Endometrium (tissue), 2 donors: ENCODE measurements around the gene ATP8B4.

Source experiments
- FAIRE-seq: peaks from 2 replicates; lab custom pipeline; 2012; peaks lifted over from hg19 to GRCh38; lab: Jason Lieb, UNC
- donor health status: control.
- donor health status: control.

Gene ATP8B4

DNA sequence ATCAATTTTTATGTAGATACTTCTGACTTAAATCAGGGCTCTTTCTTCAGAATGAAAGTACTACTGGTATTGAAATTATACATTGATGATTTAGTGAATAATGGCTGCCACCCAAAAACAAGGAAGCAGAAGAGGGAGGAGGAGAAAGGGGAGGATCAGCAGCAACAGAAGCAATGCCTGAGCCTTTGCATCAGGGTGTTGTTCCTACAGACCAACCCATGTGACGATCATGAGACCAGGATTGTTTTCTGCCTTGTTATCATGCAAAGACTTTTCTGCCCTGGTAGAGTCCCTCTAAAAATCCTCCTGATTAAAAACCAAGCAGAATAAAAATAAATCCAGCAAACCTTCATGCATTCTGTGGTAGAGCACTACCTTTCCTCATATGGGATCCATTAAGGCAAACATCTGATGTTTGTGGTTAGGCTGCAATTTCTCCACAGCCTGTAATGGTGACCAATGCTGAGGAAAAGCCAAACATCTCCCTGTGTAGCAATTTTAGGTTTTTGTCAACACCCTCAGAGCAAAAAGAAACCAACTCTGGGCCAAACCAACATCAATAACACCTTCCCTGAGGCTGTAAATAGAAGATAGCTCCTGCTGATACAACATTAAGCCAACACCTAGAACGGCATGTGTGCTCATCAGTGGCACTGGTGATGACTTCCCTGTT is 191.7 kb downstream of the ATP8B4 start:
- no peak for FAIRE-seq

DNA sequence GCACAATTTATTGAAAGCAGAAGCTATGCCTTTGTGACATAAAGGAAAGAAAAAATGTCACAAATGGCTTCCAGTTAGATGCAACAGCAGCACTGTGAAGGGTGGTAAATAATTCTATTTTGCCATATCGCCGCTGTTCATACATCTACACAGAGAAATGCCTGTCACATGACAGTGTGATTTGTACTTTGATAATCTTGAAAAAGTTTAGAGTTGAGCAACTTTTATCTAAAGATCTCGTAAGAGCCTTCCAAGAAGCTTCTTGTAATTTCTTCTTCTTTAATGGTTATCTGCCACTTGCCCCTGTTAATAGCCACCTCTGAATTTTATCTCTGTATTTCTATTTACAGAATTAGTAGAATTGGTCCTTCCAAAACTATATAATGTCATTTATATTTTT is 192.3 kb downstream of the ATP8B4 start:
- FAIRE-seq = no peak

DNA sequence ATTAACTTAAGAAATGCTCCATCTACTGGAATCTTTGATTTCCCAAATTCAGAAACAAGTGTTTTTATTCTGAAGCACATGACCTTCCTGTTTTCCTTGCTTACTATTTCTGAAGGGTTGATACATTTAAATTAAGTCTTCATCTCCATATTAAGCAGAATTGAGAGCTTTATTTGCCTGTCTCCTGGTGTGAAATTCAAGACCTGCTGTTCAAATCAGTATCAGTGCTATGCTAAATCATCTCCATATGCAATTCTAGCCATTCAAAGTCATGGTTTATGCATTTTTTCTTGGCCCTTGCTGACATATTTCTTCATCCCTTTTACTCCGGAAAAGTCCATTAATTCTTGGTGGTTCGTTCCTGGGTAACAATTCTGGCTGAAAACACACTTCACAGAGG is 195.4 kb downstream of the ATP8B4 start:
- no peak for FAIRE-seq

DNA sequence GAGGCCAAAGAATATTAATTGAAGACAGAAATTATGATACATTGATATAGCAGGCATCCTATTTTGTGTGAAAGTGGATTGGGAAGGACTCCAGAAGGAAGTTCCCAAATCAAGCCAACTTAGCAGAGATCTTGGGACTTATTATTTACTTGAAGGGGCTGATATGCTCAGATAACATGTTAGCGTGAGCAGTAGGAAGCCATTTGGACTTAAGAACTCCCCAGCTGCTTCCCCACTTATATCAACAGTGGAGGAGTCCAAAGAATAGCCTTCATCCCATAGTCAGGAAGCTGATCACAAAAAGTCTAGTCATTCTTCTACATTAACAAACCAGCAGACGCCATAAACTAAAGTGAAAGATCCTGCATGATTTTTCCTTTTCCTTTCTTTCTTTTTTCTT is 200.0 kb downstream of the ATP8B4 start:
- FAIRE-seq = no peak

DNA sequence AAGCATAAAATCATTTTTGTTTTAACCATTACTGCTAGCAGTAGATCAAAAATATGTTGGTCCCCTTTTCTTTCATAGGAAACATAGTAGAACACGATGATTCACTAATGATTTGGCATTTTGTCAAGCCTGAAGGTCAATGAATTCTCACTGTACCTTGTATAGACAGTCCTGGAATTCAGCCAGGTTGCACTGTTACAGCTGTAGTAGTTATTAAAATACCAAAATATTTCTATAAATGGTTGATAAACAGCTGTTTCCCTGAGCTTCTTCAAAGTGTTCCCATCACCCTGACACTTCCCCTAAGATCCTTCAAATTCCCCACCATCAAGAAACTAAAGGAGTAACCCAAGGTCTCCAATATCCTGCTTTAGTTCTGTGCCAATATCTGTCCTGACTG is 200.9 kb downstream of the ATP8B4 start:
- FAIRE-seq = no peak

DNA sequence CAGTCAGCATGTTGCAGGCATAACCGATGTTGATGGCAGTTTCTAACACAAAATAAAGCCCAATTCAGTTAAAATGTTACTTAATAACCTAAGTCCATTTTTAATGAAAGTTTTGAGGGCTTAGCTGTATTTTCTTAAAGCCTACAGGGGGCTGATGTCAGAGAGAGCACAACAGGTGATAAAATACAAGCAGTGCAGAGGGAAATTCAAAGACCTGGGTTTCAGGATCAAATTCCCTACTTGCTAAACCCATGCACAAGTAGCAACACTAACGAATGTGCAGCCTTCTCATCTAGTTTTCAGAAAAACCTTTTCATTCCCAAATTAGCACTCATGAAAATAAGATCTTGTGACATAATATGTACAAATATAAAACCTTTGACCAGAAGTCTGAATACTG is 202.0 kb downstream of the ATP8B4 start:
- no peak for FAIRE-seq

DNA sequence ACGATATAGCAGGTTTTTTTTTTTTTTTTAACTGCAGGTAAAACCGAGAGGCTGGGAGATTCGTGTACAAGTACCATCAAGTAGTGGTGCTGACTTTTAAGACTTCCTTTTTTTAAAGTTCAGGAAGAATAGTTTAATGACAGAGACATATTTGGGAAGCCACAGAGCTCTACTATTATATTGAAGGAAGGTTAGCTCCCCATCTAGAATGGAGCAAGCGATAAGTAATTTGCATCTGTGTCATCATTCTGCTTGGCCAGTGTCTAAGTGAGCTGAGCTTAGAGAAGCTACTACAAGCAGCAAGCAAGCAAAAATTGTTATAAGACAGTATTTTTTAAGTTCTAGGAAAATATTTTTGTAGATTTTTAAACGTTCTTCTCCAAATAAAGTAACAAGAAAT is 203.2 kb downstream of the ATP8B4 start:
- FAIRE-seq = no peak

DNA sequence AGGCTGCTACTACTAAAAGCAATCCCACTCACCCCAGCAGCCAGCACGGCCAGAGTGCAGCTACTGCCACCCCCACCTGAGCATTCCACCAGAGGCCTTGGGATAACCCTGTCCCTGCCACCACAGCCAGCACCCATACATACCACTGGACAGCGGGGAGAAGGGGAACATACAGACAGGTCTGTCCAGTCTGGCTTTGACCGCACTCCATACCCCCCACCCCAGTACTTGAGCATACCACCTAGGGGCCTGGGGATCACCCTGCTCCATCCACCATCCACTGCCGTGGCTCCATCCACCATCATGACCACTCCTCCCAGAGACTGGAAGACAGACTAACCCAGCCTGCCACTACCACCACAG is 210.1 kb downstream of the ATP8B4 start:
- FAIRE-seq = no peak

DNA sequence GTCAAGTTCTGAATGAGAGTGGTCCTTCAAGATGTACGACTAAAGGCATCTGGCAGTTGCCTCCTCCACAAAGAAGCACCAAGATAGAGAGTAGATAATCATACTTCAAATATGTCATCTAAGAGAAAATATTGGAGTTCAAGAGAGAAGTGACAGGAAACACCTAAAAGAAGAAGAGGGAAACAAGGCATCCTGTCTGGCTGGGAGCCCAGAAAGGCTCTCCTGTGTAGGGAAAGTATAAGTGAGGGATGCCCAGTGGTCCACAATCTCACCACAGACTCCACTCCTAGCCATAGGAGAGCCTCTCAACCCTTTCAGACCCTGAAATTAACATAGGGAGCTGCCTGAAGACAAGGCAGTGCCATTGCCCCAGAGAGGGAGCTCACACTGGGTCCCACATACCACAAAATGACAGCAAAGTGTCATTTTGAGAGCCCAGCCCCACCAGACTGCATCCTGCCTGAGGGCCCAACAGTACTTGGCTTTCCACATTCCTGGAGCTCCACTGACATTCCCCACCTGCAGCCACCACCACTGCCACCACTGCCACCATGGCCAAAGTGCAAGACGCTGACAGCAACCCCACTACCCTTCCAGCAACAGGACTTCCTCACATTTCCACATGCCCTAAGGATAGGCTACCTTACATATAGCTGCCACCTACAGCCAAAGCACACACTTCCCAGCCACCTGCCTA is 210.6 kb downstream of the ATP8B4 start:
- no peak for FAIRE-seq

DNA sequence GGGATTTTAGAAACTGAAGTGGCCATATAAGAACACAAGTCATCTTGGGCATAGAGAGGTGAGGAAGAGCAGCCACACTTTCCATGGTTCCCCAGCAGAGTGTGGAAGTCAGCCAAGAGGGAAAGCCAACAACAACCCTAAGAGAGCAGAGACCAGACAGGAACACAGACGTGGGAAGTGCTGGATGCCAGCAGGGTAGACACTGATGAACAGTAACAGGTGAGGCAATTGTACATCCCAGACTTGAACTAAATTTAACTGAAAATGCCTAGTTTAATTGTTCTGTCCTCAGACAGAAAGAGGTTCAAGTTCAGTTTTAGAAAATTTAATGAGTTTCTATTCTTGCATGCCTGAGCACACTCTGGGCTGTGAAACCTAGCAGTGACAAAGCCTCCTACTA is 212.1 kb downstream of the ATP8B4 start:
- FAIRE-seq = no peak

DNA sequence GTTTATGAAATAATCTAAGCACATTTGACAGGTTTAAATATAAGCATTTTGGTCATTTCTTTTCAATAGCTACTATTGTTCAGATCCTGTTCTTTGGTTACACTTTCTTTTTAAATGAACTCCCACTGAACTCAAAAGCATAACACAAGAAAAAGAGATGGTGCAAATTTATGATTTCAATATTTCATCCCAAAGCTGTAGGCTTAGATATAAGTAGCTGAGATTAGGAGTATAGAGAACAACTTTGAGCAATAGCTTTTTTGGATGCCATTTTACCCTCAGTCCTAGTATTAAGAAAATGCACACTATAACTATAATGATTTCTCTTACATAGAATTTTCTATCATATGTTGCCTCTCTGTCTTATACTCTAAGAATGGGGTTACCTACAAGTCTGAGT is 213.8 kb downstream of the ATP8B4 start:
- no peak for FAIRE-seq

DNA sequence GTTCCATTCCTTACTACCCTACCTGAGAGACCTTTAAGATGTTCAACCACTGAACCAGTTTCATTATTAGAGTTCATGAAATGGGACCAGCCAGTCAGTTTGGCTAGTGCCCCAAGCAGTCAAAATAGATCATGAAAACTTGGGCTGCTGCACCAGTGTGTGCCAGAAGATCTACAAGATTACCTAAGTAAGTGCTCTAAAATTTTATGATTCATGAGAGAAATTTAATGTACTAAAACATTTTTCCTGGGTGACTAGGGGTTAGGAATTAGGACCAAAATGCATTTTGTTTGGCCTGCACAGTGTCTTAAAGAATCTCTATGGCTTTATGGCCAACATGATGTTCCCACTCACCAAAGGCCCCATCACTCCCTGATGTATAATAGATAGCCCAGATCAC is 214.7 kb downstream of the ATP8B4 start:
- no peak for FAIRE-seq

DNA sequence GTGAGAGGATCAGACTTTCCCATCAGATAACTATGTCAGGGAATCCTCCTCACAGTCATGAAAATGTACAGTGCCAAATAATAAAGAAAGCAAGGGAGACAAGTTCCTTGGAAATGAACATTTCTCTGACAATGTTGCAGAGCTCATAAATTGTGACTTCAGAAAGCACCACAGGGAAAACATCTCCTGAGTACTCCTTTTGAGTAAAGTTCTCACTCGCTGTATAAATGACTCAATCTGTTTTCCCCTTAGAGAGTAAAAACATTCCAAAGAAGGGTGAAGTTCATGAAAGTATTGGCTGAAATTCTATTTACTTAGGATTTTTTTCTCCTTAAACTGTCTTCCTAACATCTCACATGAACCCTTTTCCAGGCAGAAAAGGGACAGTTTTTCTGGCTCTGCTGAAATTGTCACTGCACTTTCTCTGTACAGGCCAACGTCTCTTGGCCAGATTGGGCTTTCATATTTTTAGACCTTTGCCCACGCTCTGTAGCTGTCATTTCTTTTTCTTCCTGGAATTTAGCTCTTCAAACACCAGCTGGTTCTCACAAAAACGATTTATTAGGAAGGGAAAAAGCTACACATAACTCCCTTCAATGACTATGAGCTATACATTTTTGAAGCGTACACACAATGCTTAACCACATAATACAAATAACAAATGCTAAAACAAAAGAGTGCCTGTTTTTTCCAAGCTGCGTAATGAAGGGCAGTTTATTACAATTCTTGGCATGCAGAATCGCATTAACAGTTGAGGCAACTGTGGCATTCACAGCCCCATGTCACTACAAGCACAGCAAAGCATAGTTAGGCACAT is 216.1 kb downstream of the ATP8B4 start:
- FAIRE-seq = no peak

DNA sequence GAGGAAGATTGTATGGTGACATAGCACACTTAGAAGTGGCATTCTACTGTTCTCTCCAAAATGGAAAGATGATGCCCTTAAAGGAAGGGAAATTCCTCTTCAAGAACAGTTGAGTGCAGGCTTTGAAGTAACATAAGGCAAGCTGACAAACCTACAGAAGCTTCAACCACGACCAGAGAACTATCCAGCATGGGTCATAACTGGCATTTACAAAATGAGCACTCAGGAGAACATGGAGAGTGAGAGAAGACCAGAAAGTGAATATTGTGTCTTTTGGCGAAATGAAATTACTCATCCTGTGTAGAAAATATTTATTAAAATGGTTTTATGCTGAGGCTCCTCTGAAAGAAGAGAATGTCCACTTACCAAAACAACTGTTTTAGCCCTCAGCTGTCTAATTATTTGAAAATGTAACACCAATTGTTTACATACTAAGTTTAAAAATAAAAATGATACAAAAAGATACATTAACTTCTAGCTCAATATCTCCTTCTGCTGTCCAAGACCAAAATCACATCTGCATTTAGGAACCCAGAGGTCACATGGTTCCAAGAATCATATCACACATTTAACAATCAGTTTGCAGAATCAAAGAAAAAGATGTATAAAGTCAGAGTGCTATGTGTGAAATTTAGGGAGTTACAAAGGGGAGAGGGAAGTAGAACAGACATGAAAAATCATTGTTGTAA is 216.9 kb downstream of the ATP8B4 start:
- FAIRE-seq = peak; percentile 100

DNA sequence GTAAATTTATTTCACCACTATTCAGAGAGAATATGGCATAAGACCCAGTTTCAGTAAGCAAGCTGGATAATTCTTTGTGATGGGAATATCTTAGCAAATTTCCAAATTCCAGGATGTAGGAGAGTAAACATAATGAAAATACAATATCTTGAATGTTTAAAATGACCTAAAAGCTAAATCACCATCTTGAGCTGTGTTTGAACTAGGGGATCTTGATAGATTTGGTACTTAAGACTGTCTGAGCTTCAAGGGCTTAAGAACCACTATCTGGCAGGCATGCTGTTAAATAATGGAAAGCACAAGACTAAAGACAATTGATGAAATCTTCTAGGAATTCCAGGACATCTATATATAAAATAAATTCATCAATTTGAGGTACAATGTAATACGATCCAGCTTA is 217.7 kb downstream of the ATP8B4 start:
- no peak for FAIRE-seq

DNA sequence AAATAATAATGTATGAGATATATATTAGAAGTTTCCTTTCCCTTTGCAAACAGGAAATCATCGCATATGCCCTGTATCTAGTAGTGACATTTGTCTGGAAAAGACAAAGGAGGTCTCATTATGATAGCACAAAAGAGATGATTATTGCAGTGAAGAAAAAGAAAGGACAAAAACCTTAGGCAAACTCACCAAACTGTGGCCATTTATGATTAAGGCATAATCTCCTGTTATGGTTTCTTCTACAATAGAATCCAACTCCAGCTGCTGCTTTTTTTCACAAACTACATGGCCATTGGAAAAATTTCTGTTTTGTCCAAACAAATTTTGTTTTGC is 218.2 kb downstream of the ATP8B4 start:
- FAIRE-seq = no peak

DNA sequence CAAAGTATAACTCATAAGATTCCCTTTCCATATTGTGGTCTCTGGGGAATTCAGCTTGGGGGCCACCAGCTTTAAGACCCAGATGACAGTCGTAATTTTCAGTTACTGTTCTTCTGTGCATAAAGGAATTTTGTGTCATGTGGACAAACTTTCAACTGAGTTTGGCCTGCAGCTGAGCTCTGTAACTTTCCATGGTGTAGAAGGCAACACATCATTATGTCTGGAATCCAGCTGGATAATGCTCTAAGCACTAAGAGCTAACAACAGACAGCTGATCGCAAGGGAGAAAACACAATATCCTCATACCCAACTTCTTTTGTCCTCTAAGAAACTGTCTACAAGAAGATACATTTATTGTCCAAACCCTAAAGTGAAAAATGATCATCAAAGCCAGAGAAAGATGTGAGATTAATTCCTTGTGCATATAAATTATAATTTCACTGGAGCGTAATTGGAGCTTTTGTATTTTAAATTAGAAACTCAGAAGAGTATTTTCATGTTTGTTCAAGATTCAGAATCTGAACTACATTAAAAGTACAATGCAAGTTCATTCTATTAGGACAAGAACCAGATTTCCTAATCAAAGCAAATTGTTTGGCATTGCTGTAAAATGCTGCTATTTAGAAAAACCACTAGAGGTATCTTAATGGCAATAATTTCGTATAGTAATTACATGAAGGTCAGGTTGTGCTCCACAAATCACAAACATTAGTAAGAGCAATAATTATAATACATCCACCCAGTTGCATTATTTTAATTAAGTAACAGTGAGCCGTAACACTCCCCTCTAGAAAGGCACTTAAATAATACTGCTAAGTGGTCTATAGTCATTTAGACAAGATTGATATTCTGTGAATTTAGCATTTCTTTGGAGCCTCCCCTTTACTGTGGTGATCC is 218.8 kb downstream of the ATP8B4 start:
- FAIRE-seq = peak; percentile 94

DNA sequence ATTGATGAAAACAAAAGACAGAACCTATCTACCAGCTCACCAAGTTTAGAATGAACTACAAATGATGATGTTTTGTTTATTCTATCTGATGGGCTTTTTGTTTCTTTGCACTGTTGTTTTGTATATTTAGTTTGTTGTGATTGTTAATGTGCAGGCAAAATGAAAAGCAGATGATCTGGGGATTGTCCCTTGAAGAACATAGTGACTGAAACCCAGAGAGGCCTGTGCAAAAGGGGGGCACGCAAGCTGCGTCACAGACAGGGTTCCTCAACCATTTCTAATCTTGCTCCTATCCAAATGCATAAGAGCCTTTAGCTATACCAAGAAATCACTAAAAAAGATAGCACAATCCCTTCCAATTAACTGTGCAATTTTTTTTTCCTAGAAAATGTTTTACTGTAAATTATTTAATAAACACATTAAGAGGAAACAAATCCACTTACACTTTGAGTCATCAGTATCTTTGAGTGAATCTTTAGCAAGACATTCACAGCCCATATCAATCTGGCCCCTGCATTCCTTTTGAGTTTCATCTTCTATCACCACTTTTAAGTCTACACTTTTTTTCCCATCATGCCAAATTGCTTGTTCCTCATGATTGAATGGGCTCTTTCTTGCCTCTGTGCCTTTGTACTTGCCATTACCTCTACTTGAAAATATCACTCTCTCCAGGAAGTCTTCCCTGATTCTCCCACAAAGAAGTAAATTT is 220.3 kb downstream of the ATP8B4 start:
- FAIRE-seq = peak; percentile 97

DNA sequence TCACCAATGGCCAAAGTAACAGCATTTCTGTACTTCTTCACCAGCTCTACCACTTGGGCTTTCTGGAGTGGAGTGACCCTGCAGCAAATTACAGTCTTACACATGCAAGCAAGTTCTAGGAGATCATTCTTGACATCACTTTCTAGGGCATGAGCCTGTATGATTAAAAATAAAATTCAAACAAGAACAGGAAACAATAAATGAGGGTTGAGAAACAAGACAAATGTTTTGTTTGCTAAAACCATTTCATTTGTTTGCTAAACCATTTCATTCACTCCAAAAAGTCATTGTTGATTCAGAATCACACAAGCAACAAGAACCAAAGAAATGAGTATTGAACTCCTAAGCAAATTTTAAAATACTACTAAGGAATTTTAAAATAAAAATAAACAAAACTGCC is 220.9 kb downstream of the ATP8B4 start:
- no peak for FAIRE-seq

DNA sequence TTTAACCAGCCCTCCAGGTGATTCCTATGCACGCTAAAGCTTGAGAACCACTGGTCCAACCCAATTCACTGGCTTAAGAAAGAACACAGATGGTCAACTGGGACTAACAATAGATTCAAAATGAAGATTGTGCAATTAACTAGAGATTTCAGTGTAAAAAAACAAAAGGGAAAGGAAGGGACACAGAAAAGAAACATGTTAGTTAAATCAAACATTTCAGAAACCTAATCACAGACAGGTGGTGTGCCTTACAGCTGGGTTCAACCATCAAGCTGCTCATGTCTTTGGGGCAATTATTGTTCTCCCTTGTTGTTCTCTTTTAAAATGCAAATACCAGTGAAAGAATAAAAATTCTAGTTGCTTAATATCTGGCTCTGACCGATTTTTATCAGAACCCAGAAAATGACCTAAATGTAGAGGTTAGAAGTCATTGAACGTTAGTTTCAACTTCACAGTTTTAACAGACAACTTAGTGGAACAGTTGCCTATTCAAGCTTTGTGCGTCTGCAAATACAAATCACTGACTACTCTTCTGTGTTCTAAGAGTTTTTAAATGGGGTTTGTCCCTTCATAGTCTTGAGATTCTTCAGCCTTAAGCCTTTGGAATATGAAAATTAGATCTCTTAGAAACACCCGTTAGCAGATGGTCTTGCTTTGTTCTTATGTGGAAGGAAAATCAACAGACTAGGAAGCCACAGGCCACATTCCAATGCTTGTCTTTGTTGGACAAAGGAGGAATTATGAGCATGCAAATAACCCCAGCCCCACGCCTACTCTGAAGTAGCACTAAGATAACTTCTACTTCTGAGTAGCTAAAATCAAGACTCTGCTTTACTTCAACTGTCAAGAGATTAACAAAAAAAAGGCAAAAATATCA is 223.4 kb downstream of the ATP8B4 start:
- FAIRE-seq = peak; percentile 77
